HG02973 (cell line): ENCODE measurements around the gene CDK5R2.

ENCODE experiments used
- ATAC-seq: cut with Tn5 transposase; IDR thresholded peaks from one replicate; pipeline ENCODE4 v1.9.1; 2021; ENCODE audit warnings: moderate library complexity; ENCODE audit not compliant: unreplicated experiment

CDK5R2 gene

GRCh38 chr2:219001577-219002394 lies 42.3 kb downstream of the CDK5R2 start:
- no peak for ATAC-seq

GRCh38 chr2:219002395-219003266 lies 43.2 kb downstream of the CDK5R2 start:
- ATAC-seq, result no peak

- no peak for ATAC-seq
Observed at GRCh38 chr2:219003267-219003634, 43.8 kb downstream of the CDK5R2 start.

GRCh38 chr2:219003979-219004378 lies 44.5 kb downstream of the CDK5R2 start:
- ATAC-seq, result no peak

DNA sequence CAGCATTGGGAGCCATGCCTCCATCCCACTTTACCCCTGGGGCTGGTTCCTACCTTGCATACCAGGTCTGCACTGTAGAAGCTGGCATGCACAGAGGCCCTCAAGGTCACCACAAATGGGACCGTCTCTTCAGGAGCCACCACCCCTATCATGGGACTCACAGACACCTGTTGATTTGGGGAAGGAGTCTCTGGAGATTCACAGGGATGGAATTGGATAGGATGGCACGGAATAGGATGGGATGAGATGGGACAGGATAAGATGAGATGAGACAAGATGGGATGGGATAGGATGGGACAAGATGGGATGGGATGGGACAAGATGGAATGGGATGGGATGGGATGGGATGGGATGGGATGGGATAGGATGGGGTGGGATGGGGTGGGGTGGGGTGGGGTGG lies 49.8 kb downstream of the CDK5R2 start:
- ATAC-seq, result no peak

DNA sequence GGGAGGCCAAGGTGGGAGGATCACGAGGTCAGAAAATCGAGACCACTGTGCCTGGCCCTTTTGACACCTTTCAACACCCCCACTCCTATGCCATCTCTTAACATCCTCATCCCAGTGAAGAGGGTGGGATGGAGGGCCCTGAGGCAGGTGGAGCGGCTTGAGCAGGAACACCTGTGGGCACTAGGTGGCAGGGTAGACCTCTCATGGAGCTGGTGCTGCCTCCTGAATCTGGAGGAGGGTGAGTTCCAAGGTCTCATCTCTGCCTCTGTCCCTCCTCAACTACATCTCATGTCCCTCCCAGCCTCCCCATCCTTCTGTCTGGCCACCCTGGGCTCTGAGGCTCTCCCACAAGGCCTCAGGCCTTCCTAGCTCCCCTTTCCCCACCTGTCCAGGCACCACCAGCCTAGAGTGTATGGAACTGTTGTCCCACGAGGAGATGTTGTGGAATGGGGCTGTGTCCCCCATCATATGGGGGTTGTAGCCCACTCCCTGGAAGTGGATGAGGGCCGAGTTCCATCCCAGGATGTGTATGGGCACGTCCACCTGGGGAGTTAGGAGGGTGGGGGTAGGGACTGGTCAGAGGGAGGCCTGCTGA lies 50.8 kb downstream of the CDK5R2 start:
- ATAC-seq, result no peak

- ATAC-seq, result no peak
Observed at GRCh38 chr2:219010873-219011272, 51.4 kb downstream of the CDK5R2 start.
